Ovary (tissue), 3 donors: ENCODE data around the gene KCNMB1.

Experiments
- CTCF ChIP-seq, 3 donors: fragments of 450-650 bp in 2 of 3; fragments of 200-600 bp in 1 of 3; IDR thresholded peaks; one replicate each; pipeline versions ENCODE4 v1.5.1 to v1.8.0; 2016 to 2022; ENCODE audit warnings: antibody characterized with exemption in 3 of 3, mild to moderate bottlenecking in 1 of 3
- EP300 ChIP-seq: sonication (generic); formaldehyde crosslinking; IDR thresholded peaks from one replicate; pipeline ENCODE4 v1.6.1; 2017; ENCODE audit warnings: antibody characterized with exemption
- POLR2A ChIP-seq: fragments of 450-650 bp; IDR thresholded peaks from one replicate; pipeline ENCODE4 v1.6.1; 2017; ENCODE audit warnings: antibody characterized with exemption, mild to moderate bottlenecking, moderate library complexity
- donor health status: DM: no; HTN: no; CAD: no.

- no peak for TF ChIP-seq CTCF (IDR thresholded peaks at IDR 0.05)
- TF ChIP-seq EP300, result no peak
- TF ChIP-seq POLR2A, result no peak
Measured at GRCh38 chr5:170365831-170366230, 23.3 kb downstream of the KCNMB1 start.
